NCI-H526 treated with DMSO at 0.1 percent for 48 hours (cell line): ENCODE data around the gene LHPP.
"Not testable (repeated sequence)": the region's sequence is repeated elsewhere in the genome, so short reads cannot be mapped to it uniquely, and the experiment has no call there.

Source experiments
- DNase-seq: peaks from one replicate; lab custom pipeline; 2025; lab: John Stamatoyannopoulos, UW

The LHPP gene

DNA sequence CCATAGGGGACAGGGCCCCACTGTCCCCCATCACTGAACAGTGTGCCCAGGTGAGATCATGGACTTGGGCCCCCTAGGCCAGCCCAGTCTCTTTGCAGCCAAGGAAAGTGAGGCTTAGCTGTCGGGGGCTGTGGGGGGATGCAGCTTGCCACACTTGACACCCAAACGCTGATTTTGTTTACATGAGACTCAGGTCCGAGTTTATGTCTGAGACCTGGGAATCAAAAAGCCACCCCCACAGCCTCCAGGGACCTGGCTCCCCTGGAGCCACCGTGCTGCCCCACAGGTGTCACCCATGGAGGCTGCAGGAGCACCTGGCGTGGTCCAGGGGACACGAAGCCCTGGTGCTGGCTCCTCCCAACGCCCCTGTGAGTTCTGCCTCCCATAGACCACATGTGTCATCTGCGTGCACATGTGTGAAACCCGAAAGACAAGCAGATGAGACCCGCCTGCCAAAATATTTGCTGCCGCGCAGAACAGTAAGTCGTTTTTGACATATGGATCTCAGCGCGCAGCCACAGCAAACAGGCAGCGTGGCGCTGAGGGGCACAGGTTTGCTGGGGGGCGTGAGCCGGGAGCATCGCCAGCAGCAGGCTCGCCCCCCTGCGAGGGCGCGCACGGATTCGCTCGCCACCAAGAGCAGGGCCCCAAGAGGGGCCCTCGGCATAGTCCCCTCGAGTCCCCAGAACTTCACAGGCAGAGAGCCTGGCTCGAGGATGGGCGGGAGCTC lies 112.3 kb downstream of the LHPP start:
- DNase-seq, result no peak

GRCh38 chr10:124574456-124575070 lies 112.9 kb downstream of the LHPP start:
- DNase-seq, result no peak

- DNase-seq, result no peak
These were observed 113.7 kb downstream of the LHPP start for GRCh38 chr10:124575107-124576035.

DNA sequence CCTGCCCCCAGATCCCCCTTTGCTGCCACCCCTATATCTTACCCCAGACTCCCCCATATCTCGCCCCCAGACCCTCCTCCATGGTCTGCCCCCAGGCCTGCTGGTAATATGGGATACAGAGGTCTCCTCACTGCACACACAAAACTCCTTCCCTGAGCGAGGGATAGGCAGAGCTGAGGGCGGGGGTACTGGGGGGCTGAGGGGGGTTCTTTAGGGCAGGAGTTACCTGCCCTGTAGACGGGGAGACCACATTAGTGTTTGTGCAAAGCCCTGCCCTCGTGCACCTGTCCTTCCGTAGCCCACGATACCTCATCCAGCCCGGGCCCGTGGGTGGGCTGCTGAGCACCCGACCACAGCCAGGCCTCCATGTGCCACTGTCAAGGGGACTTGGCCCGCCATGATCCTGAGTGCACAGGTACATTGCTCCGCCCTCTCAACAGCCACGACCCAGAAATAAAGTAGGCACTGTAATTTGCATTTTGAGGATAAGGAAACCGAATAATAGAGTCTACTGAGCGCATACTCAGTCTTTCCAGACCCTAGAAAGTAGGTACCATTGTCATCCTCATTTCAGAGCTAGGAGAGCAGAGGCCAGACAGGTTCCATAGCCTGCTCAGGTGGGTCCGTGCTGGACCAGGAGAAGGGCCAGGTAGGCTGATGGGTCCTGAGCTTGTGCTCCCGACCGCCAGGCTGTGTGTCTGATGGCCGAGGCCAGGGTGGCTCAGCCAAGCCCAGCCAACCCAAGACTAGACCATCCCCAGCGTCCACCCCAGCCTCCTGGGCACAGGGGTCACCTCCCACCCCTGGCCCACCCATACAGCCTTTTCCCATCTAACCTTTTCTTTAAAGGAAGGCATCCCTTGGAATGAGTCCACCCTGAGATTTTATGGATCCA lies 115.2 kb downstream of the LHPP start:
- no peak for DNase-seq

- DNase-seq, result no peak
These were observed 116.0 kb downstream of the LHPP start for GRCh38 chr10:124577651-124578050.

- DNase-seq, result no peak
These were observed 116.8 kb downstream of the LHPP start for GRCh38 chr10:124578231-124579010.

GRCh38 chr10:124579011-124579399 lies 117.4 kb downstream of the LHPP start:
- no peak for DNase-seq

DNA sequence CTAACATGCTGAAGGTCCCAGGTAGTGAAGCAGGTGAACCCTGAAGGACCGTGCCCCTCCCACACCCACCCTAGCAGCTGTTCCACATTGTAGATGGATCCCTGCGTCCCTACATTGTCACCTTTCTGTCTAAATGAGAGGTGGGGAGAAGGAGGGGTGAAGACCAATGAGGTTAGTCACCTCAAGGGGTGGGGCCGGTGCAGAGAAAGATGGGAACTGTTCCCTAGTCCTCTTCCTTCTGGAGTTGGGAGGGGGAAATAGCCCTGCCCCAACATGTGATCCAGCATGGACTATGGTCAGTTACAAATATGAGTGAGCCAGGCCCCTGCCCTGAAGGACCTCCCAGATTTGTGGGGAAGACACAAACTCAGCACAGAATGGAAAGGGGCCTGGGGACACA lies 124.5 kb downstream of the LHPP start:
- no peak for DNase-seq

DNA sequence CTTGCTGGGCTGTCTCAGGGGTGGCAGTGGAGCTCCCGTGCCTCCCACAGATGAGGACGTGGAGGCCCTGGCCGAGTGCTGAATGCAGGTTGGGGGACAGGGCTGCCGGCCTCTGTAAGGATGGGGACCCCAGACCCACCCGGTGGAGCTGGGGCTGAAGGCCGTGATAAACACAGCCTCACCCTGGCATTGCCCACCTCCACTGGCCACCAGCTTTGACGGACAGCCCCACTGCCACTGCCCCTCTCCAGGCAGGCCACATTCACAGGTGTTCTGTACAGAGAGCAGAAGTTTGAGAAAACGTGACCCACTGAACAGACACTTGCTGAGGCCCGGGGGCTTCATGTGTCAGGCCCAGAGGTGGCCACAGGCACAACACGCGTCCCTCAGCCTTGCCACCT lies 126.2 kb downstream of the LHPP start:
- no peak for DNase-seq

- not testable (repeated sequence) for DNase-seq
These were observed 126.7 kb downstream of the LHPP start for GRCh38 chr10:124588341-124588735.

GRCh38 chr10:124588736-124589490 lies 127.3 kb downstream of the LHPP start:
- DNase-seq, result no peak

- no peak for DNase-seq
These were observed 127.9 kb downstream of the LHPP start for GRCh38 chr10:124589491-124590041.

DNA sequence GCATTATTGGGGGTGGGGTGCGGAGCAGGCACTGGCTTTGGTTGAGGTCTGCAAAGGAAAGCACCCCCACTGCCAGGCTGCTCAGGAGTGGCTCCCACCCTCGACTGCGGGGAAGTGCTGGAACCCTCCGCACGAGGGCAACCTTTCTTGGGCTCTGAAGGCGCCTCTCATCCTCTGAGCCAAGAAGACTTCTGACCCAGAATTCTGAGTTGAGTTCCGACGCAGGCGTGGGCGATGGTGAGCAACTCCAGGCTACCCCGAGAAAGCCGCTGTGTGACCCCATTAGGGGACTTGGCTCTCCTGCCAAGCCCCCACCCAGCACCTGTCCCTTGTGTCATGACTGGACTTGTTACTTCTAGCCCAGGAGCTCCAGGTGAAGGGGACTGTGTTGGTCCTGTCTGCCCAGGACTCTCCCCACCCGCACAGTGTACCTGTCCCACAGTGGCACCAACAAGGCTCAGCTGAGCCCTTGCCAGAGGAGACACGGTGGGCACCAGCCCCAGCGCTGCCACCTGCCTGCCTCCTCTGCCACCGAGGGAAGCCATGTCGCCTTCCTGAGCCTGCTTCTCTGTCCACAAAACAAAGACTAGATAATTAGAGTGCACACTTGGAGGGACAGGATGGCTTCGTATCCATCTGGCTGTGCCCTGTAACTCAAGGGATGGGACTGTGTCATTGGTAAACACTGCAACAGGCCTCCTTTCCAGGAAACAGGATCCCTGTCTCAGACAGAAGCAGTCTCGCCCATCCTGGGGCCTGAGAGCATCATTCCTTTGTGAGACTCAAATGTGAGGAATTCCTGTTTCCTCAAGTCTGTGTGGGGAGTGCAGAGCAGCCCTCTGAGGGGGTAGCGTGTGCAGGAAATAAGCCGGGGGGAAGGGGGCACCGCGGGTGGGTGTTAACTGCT lies 128.8 kb downstream of the LHPP start:
- no peak for DNase-seq

DNA sequence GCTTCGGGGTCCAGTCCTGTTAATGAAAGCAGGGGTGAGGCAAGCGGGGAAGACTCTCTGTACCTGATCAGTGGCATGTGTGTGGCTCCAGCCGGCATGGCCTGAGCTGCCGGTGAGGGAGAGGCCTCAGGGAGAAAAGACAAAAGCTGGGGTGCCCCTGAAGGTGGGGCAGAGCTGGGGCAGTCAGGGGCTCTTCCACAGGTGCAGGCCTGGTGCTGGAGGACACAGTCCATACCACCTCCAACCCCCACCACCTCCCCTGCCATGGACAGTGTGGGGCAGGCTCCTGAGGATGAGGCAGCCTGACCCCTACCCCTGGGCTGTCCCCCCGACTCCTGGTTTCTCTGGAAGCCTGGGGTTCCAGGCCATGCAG lies 129.5 kb downstream of the LHPP start:
- DNase-seq, result no peak

GRCh38 chr10:124592101-124592500 lies 130.5 kb downstream of the LHPP start:
- DNase-seq, result no peak

- no peak for DNase-seq
These were observed 131.3 kb downstream of the LHPP start for GRCh38 chr10:124592736-124593430.

GRCh38 chr10:124593431-124593985 lies 131.9 kb downstream of the LHPP start:
- no peak for DNase-seq

DNA sequence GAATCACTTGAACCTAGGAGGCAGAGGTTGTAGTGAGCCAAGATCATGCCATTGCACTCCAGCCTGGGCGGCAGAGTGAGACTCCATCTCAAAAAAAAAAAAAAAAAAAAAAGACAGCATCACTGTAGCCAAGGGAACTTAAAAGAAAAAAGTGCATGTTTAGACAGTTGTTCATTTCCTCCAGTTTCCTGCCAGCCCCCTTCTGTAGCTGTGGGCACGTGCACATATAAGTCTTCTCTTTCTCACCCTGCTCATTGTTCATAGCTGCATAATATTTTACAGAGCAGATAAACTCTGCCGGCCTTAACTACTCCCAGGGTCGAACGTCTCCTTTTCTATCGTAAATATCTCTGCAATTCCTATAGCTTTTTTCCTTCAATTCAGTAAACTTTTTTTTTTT lies 132.6 kb downstream of the LHPP start:
- no peak for DNase-seq
